H9 (cell line): ENCODE measurements around the gene NCAPH2. TPM values are rescaled to one million over a fixed set of nuclear protein-coding genes. Genes with fewer than 3 reads are reported as not detected.

Source experiments
- DNase-seq: peaks from one replicate; pipeline ENCODE4 v3.0.0-alpha.2; 2017
- H2AFZ ChIP-seq: one replicate; pipeline ENCODE4 v1.6.1; 2013; ENCODE audit warnings: mild to moderate bottlenecking, low read length, control low read depth, moderate library complexity
- H2AK5ac ChIP-seq: 2 replicates; pipeline ENCODE4 v1.6.1; 2013; ENCODE audit warnings: low read length, control low read depth, mixed read lengths; ENCODE audit not compliant: insufficient read length
- H2BK120ac ChIP-seq: one replicate; pipeline ENCODE4 v1.6.1; 2013; ENCODE audit warnings: low read depth, mild to moderate bottlenecking, low read length, control low read depth, inconsistent platforms; ENCODE audit not compliant: poor library complexity, severe bottlenecking
- H2BK12ac ChIP-seq: 2 replicates; pipeline ENCODE4 v1.6.1; 2013; ENCODE audit warnings: low read length, control low read depth, mixed read lengths, low read depth; ENCODE audit not compliant: insufficient read length
- H2BK15ac ChIP-seq: 2 replicates; pipeline ENCODE4 v1.6.1; 2013; ENCODE audit warnings: low read depth, low read length, control low read depth
- H2BK20ac ChIP-seq: one replicate; pipeline ENCODE4 v1.6.1; 2013; ENCODE audit warnings: low read depth, mild to moderate bottlenecking, low read length, control low read depth, inconsistent platforms; ENCODE audit not compliant: poor library complexity, severe bottlenecking
- H2BK5ac ChIP-seq: 2 replicates; pipeline ENCODE4 v1.6.1; 2013; ENCODE audit warnings: low read length, control low read depth, mixed read lengths; ENCODE audit not compliant: insufficient read length
- H3K14ac ChIP-seq: 2 replicates; pipeline ENCODE4 v1.6.1; 2013; ENCODE audit warnings: low read length, control low read depth; ENCODE audit not compliant: insufficient read depth
- H3K18ac ChIP-seq: 2 replicates; pipeline ENCODE4 v1.6.1; 2013; ENCODE audit warnings: low read depth, mild to moderate bottlenecking, mixed read lengths, low read length, control low read depth; ENCODE audit not compliant: insufficient read length
- H3K23ac ChIP-seq: 2 replicates; pipeline ENCODE4 v1.6.1; 2013; ENCODE audit warnings: low read length, control low read depth, mixed read lengths, low read depth; ENCODE audit not compliant: insufficient read length
- H3K23me2 ChIP-seq: 2 replicates; pipeline ENCODE4 v1.6.1; 2013; ENCODE audit warnings: low read depth, mild to moderate bottlenecking, mixed read lengths, low read length, control low read depth; ENCODE audit not compliant: insufficient read length, poor library complexity, severe bottlenecking
- H3K27ac ChIP-seq: 2 replicates; pipeline ENCODE4 v1.5.1; 2013; ENCODE audit warnings: low read length, control low read depth, mixed read lengths, low read depth; ENCODE audit not compliant: insufficient read length
- H3K27me3 ChIP-seq: 2 replicates; pipeline ENCODE4 v1.6.1; 2013; ENCODE audit warnings: low read length, control low read depth, inconsistent platforms; ENCODE audit not compliant: insufficient read depth
- H3K4ac ChIP-seq: 2 replicates; pipeline ENCODE4 v1.6.1; 2013; ENCODE audit warnings: low read depth, mild to moderate bottlenecking, control low read depth, inconsistent platforms, low read length, moderate library complexity
- H3K4me1 ChIP-seq: 2 replicates; pipeline ENCODE4 v1.6.1; 2013; ENCODE audit warnings: low read length, control low read depth, inconsistent platforms; ENCODE audit not compliant: insufficient read depth
- H3K4me2 ChIP-seq: 2 replicates; pipeline ENCODE4 v1.6.1; 2013; ENCODE audit warnings: low read length, control low read depth, mixed read lengths; ENCODE audit not compliant: insufficient read length, insufficient read depth
- H3K56ac ChIP-seq: 2 replicates; pipeline ENCODE4 v1.6.1; 2013; ENCODE audit warnings: low read depth, mild to moderate bottlenecking, mixed read lengths, low read length, control low read depth; ENCODE audit not compliant: insufficient read length
- H3K79me1 ChIP-seq: 2 replicates; pipeline ENCODE4 v1.6.1; 2013; ENCODE audit warnings: low read depth, mild to moderate bottlenecking, moderate library complexity, low read length, control low read depth, inconsistent platforms; ENCODE audit not compliant: insufficient read depth, poor library complexity, severe bottlenecking
- H3K79me2 ChIP-seq: 2 replicates; pipeline ENCODE4 v1.6.1; 2013; ENCODE audit warnings: low read length, control low read depth, inconsistent platforms; ENCODE audit not compliant: insufficient read depth
- H3K9ac ChIP-seq: 2 replicates; pipeline ENCODE4 v1.6.1; 2013; ENCODE audit warnings: low read length, control low read depth, mixed read lengths; ENCODE audit not compliant: insufficient read length; ENCODE audit errors: extremely low read depth
- H3K9me3 ChIP-seq: one replicate; pipeline ENCODE4 v1.6.1; 2013; ENCODE audit warnings: low read depth, low read length, inconsistent platforms; ENCODE audit not compliant: control insufficient read depth
- H3T11ph ChIP-seq: one replicate; pipeline ENCODE4 v1.6.1; 2013; ENCODE audit warnings: mild to moderate bottlenecking, low read length, control low read depth, inconsistent platforms
- H4K20me1 ChIP-seq: one replicate; pipeline ENCODE4 v1.6.1; 2013; ENCODE audit not compliant: control insufficient read depth, insufficient read length, insufficient read depth
- H4K5ac ChIP-seq: 2 replicates; pipeline ENCODE4 v1.6.1; 2013; ENCODE audit warnings: low read depth, mild to moderate bottlenecking, mixed read lengths, low read length, control low read depth; ENCODE audit not compliant: insufficient read length
- H4K8ac ChIP-seq: replicated peaks from 2 replicates; pipeline ENCODE4 v1.6.1; 2013; ENCODE audit warnings: low read length, control low read depth, mixed read lengths, low read depth; ENCODE audit not compliant: insufficient read length
- H4K91ac ChIP-seq: 2 replicates; pipeline ENCODE4 v1.6.1; 2013; ENCODE audit warnings: low read depth, mild to moderate bottlenecking, moderate library complexity, mixed read lengths, low read length, control low read depth; ENCODE audit not compliant: insufficient read length
- H3K27ac Mint-ChIP-seq, 3 experiments: 2 replicates in 2 of 3; 3 replicates in 1 of 3; pipeline ENCODE4 v1.8.0; 2020 to 2021; ENCODE audit warnings: mixed read lengths in 3 of 3, mild to moderate bottlenecking in 1 of 3, moderate library complexity in 1 of 3
- H3K27me3 Mint-ChIP-seq: 2 replicates; pipeline ENCODE4 v1.8.0; 2021; ENCODE audit warnings: low read depth, mild to moderate bottlenecking, moderate library complexity, mixed read lengths
- H3K36me3 Mint-ChIP-seq, 3 experiments: 2 replicates in 2 of 3; 3 replicates in 1 of 3; pipeline ENCODE4 v1.8.0; 2020 to 2021; ENCODE audit warnings: low read depth in 3 of 3, mixed read lengths in 3 of 3; ENCODE audit not compliant: insufficient read depth in 1 of 3
- H3K4me1 Mint-ChIP-seq, 2 experiments: 2 replicates each; pipeline ENCODE4 v1.8.0; 2020; ENCODE audit warnings: mixed read lengths in 2 of 2
- H3K4me3 Mint-ChIP-seq, 2 experiments: 2 replicates in 1 of 2; 3 replicates in 1 of 2; pipeline ENCODE4 v1.8.0; 2020 to 2021; ENCODE audit warnings: mild to moderate bottlenecking in 2 of 2, mixed read lengths in 2 of 2, moderate library complexity in 1 of 2
- H3K9me3 Mint-ChIP-seq, 2 experiments: 2 replicates in 1 of 2; 3 replicates in 1 of 2; pipeline ENCODE4 v1.8.0; 2020; ENCODE audit warnings: mild to moderate bottlenecking in 2 of 2, mixed read lengths in 2 of 2, moderate library complexity in 1 of 2
- WGBS: extraction: QIAGEN DNeasy Blood & Tissue Kit; methylation state at CpG from one replicate; pipeline ENCODE4 v1.1.7; 2013; ENCODE audit warnings: missing lambda C conversion rate, low lambda C conversion rate, mixed read lengths; ENCODE audit not compliant: insufficient read length; ENCODE audit errors: extremely low coverage; 5-methylcytosine and 5-hydroxymethylcytosine counted together
- total RNA-seq: library from RNA; stranded (reverse); gene quantifications from 2 replicates; pipeline ENCODE4 v1.2.1, GENCODE V29; 2021
- TF ChIP-seq, protein P1 (sequence below): fragments of 200-600 bp; sonication (generic); conservative IDR thresholded peaks from 3 replicates; pipeline ENCODE4 v1.8.0; 2021; ENCODE audit warnings: antibody characterized with exemption, mild to moderate bottlenecking

The NCAPH2 gene
- total RNA-seq, 1 experiment from 2014 or later: 76.2 TPM

DNA sequence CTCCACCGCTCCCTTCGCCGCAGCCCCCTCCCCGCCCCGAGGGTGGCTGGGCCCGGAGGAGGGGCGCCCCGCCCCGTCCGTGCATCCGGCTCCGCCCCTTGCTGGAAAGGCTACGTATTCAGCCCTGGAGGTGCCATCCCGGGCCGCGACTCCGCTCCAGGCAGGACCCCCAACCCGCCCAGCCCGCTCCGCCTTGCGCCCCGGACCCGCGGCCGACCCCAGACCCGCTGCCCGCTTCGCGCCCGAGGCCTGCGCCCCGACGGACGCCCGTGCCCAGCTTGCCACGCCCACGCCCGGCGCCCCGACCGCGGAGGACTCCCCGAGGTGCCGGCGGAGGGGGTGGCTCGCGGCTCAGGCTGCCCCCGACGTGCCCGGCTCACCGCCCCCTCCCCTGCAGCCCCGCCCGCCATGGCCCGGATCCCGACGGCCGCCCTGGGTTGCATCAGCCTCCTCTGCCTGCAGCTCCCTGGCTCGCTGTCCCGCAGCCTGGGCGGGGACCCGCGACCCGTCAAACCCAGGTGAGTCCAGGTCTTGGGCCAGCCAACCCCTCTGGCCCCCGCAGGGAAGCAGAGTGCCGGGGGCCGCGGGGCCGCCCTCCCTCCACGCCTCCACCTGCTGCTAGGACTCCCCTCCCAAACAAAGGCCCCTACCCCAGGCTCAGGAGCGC, 26.5 kb upstream of the NCAPH2 start, which contains the start of gene ADM2:
Gene ADM2 (plus strand): TSS at position 104 of the 667 bp plus-strand sequence. CDS start 305 bp downstream, at position 409.
- no peaks in the 10 kb centered on the region for H3K9me3 Mint-ChIP-seq
- WGBS: no CpG with 5 or more reads among the region's 70 CpGs
- Histone ChIP-seq H3K4me1 (no peaks in the 10 kb centered on the region), H4K20me1 (no peaks in the 10 kb centered on the region), H2AK5ac (no peak within 1 kb of the TSS), H3K23ac (no peak within 1 kb of the TSS), H2BK5ac (no peak within 1 kb of the TSS), H2BK12ac (no peak within 1 kb of the TSS), H3K4ac (no peak within 1 kb of the TSS), H2BK20ac (no peak within 1 kb of the TSS), H2AFZ (no peak within 1 kb of the TSS), H4K5ac (no peak within 1 kb of the TSS), H3K9ac (no peak within 1 kb of the TSS), H3K9me3 (no peaks in the 10 kb centered on the region), H3K14ac (peak within 1 kb of the TSS; percentile 73), H4K91ac (no peak within 1 kb of the TSS), H3K27me3 (peaks cover 9% of the 10 kb centered on the region; the same call in 1 of the 2 replicates), H3K79me2 (no peaks in the 10 kb centered on the region), H3K18ac (peak within 1 kb of the TSS; percentile 46), H2BK15ac (no peak within 1 kb of the TSS; the same call in 1 of the 2 replicates), H2BK120ac (no peak within 1 kb of the TSS), H3K23me2 (peaks cover 7% of the 10 kb centered on the region), H4K8ac (no peak within 1 kb of the TSS), H3K4me2 (peak within 1 kb of the TSS; percentile 7), H3K27ac (no peak within 1 kb of the TSS), H3T11ph (no peak within 1 kb of the TSS), H3K56ac (no peak within 1 kb of the TSS), H3K79me1 (no peaks in the 10 kb centered on the region)
- peaks cover 11 to 14% of the 10 kb centered on the region in 2 experiments for H3K4me1 Mint-ChIP-seq
- H3K27me3 Mint-ChIP-seq: peaks cover 36% of the 10 kb centered on the region
- peak within 1 kb of the TSS; percentile 72 to 84 for H3K4me3 Mint-ChIP-seq
- H3K36me3 Mint-ChIP-seq: peaks cover 0 to 2% (median 0%) of the 10 kb centered on the region in 3 experiments; a peak in 1 of 7 replicates
- DNase-seq: peak; percentile 79
- TF ChIP-seq, protein P1, sequence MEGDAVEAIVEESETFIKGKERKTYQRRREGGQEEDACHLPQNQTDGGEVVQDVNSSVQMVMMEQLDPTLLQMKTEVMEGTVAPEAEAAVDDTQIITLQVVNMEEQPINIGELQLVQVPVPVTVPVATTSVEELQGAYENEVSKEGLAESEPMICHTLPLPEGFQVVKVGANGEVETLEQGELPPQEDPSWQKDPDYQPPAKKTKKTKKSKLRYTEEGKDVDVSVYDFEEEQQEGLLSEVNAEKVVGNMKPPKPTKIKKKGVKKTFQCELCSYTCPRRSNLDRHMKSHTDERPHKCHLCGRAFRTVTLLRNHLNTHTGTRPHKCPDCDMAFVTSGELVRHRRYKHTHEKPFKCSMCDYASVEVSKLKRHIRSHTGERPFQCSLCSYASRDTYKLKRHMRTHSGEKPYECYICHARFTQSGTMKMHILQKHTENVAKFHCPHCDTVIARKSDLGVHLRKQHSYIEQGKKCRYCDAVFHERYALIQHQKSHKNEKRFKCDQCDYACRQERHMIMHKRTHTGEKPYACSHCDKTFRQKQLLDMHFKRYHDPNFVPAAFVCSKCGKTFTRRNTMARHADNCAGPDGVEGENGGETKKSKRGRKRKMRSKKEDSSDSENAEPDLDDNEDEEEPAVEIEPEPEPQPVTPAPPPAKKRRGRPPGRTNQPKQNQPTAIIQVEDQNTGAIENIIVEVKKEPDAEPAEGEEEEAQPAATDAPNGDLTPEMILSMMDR: no peak
- no peak within 1 kb of the TSS for H3K27ac Mint-ChIP-seq
